Measurements from ENCODE around the gene BMPR1B.

DNA sequence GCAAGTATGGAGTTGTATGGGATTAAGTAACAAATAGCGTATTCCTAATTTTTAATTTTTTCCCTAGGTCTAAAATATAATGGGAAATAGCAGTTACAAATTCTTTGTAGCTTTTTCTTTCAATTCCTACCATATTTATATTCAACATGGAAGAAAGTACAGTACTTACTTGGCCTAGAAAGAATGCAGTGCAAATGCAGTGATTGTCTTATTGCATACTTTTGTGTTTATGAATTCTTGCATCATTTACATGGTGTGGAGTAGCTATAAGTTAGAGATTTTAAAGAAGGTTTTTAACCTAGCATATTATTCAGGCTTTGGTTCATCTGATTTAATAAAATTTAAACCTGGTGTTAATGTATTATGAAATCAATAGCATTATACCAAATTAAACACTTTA lies 263.3 kb downstream of the BMPR1B start:
- TF ChIP-seq, protein P1, sequence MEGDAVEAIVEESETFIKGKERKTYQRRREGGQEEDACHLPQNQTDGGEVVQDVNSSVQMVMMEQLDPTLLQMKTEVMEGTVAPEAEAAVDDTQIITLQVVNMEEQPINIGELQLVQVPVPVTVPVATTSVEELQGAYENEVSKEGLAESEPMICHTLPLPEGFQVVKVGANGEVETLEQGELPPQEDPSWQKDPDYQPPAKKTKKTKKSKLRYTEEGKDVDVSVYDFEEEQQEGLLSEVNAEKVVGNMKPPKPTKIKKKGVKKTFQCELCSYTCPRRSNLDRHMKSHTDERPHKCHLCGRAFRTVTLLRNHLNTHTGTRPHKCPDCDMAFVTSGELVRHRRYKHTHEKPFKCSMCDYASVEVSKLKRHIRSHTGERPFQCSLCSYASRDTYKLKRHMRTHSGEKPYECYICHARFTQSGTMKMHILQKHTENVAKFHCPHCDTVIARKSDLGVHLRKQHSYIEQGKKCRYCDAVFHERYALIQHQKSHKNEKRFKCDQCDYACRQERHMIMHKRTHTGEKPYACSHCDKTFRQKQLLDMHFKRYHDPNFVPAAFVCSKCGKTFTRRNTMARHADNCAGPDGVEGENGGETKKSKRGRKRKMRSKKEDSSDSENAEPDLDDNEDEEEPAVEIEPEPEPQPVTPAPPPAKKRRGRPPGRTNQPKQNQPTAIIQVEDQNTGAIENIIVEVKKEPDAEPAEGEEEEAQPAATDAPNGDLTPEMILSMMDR (IDR thresholded peaks at IDR 0.05): no peak
- TF ChIP-seq ZFX (IDR thresholded peaks at IDR 0.05; ENCODE audit: borderline replicate concordance): no peak
